Stimulated activated CD8-positive, alpha-beta memory T cell treated with anti-CD3 and anti-CD28 coated beads, Interleukin-7, amount 100 ng/mL, for 48 hours (primary cell): ENCODE measurements around the gene PRDM11.
"Not testable (repeated sequence)": the region's sequence is repeated elsewhere in the genome, so short reads cannot be mapped to it uniquely, and the experiment has no call there.

ENCODE experiments used
- DNase-seq, 2 donors: peaks; one replicate each; pipeline ENCODE4 v3.0.0-alpha.2; 2020; ENCODE audit warnings: low read depth in 1 of 2; ENCODE audit errors: extremely low read depth in 1 of 2

The PRDM11 gene

GRCh38 chr11:45146072-45147016, at the start of gene PRDM11:
Gene PRDM11 (plus strand): TSS chr11:45146639. CDS start chr11:45181767, 35,128 bp downstream.
- peak; percentile 22 to 33 for DNase-seq

GRCh38 chr11:45097721-45098493, 48.5 kb upstream of the PRDM11 start:
- DNase-seq, result no peak

- no peak for DNase-seq
Measured at GRCh38 chr11:45098929-45099328, 47.5 kb upstream of the PRDM11 start.

- DNase-seq, result no peak
Measured at GRCh38 chr11:45100339-45100738, 46.1 kb upstream of the PRDM11 start.

- DNase-seq, result no peak
Measured at GRCh38 chr11:45102361-45102809, 44.1 kb upstream of the PRDM11 start.

- DNase-seq, result peak in 1 of 2 donors; percentile 69
Measured at GRCh38 chr11:45102810-45103621, 43.4 kb upstream of the PRDM11 start.

GRCh38 chr11:45104006-45104789, 42.2 kb upstream of the PRDM11 start:
- no peak for DNase-seq

- no peak for DNase-seq
Measured at GRCh38 chr11:45104790-45105084, 41.7 kb upstream of the PRDM11 start.

- peak; percentile 23 to 30 for DNase-seq
Measured at GRCh38 chr11:45105233-45105983, 41.0 kb upstream of the PRDM11 start.

GRCh38 chr11:45105984-45106375, 40.5 kb upstream of the PRDM11 start:
- DNase-seq, result no peak

- DNase-seq, result no peak
Measured at GRCh38 chr11:45106440-45106839, 40.0 kb upstream of the PRDM11 start.

- no peak for DNase-seq
Measured at GRCh38 chr11:45107029-45107428, 39.4 kb upstream of the PRDM11 start.

GRCh38 chr11:45108070-45109064, 38.1 kb upstream of the PRDM11 start:
- no peak for DNase-seq

GRCh38 chr11:45109400-45109799, 37.0 kb upstream of the PRDM11 start:
- no peak for DNase-seq

- DNase-seq, result no peak
Measured at GRCh38 chr11:45110562-45110961, 35.9 kb upstream of the PRDM11 start.

- DNase-seq, result no peak
Measured at GRCh38 chr11:45113807-45114206, 32.6 kb upstream of the PRDM11 start.

GRCh38 chr11:45127836-45128235, 18.6 kb upstream of the PRDM11 start:
- not testable (repeated sequence) for DNase-seq

GRCh38 chr11:45133878-45134277, 12.6 kb upstream of the PRDM11 start:
- no peak for DNase-seq
